Fibroblast of skin of abdomen (primary cell): Measurements from ENCODE around the gene MYBPH.

Experiments
- DNase-seq: peaks from one replicate; pipeline ENCODE4 v3.0.0-alpha.2; 2013

The MYBPH gene

GRCh38 chr1:203199816-203200571 is 24.4 kb upstream of the MYBPH start:
- peak; percentile 45 for DNase-seq

- DNase-seq, result no peak
These were observed 23.8 kb upstream of the MYBPH start for GRCh38 chr1:203199481-203199815.

DNA sequence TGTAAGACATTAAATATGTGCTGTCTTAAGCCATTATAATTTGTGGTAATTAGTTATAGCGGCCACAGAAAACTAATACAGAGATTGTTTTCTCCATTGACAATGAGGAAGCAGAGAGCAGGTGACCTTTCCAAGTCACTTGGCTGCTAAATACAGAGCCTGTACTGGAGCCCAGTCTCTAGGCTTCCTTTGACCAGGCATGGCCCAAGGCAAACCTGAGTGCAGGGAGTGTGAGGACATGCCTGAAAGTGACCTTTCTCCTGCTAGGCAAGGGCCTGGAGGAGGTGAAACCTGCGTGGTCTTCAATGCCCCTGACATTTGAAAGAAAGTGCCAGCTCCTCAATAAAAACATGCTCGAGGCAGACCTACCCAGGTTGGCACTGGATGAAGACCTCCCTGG is 23.4 kb upstream of the MYBPH start:
- no peak for DNase-seq

- peak; percentile 89 for DNase-seq
These were observed 22.0 kb upstream of the MYBPH start for GRCh38 chr1:203197625-203198024.

- DNase-seq, result no peak
These were observed 20.7 kb upstream of the MYBPH start for GRCh38 chr1:203196371-203196770.

GRCh38 chr1:203190949-203191348 is 15.3 kb upstream of the MYBPH start:
- DNase-seq, result no peak

- DNase-seq, result no peak
These were observed 14.3 kb upstream of the MYBPH start for GRCh38 chr1:203189951-203190352.

DNA sequence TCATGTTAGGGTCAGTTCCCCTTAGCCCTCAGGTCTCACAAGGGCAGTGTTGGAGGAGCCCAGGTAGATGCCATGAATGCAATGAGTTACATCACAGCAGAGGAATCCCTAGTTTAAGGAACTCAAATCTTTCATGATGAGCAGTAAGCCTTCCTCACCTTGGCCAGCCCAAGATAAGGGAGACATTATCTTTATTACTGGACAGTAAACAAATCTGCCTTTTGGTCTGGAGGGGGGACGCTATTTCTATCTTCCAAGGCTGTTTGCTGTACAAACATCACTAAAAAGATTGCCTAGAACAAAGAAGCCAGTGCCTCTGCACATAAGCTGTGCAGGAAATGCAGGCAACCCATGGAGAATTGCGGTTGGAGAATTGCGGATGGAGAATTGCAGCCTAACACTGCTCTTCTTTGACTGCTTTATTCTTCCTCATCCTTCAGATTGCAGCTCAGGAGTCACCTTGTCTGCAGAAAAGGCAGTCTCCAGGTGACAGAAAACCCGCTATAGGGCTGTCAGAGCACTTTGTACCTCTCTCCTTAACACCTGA is 13.1 kb upstream of the MYBPH start:
- no peak for DNase-seq

GRCh38 chr1:203187689-203188264 is 12.2 kb upstream of the MYBPH start:
- DNase-seq, result no peak

- DNase-seq, result no peak
These were observed 11.7 kb upstream of the MYBPH start for GRCh38 chr1:203187304-203187685.

DNA sequence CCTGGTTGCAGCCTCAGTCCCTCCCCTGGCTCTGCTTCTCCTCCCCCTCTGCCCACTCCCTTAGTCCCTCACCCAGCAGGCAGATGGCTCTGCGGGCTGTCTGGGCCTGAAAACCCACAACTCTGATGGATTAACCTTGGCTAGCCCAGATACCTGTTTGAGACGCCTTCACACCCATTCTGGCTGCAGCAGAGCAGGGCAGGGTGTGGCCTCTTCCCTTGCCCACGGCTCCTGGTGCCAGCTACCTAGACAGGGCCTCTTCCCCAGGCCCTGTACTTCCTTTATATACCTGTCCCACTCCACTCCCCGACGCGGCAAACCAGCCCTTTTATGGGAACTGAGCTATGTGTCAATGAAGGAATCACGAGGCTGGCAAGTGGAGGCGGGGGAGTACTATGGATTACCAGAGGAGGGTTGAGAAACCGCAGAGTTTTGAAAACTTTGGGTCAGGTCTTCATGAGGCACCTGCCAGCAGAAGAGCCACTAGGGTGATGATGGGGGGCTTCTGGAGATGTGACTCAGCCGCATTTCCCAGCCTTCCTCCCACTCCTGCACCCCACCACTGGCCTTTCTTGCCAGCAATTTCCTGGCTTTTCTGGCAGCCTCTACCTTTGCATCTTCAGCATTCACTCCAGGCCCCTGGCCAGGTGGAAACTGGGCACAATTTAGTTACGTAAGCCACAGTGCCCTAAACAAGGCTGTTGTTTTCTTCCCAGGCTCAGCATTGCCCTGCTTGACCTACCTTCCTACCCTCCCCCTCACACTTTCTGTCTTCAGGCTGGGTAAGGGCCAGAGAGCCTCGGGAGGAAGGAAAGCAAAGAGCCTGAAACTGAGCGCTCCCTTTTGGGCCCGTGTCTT is 11.0 kb upstream of the MYBPH start, which contains the start of gene CHI3L1:
TSS of gene CHI3L1 (minus strand) at position 259 of the 858 bp plus-strand sequence. CDS start at position 178, 81 bp downstream.
- DNase-seq, result no peak

- DNase-seq, result no peak
These were observed 10.4 kb upstream of the MYBPH start for GRCh38 chr1:203186091-203186445.

- DNase-seq, result no peak
These were observed 10.0 kb upstream of the MYBPH start for GRCh38 chr1:203185585-203185984.

DNA sequence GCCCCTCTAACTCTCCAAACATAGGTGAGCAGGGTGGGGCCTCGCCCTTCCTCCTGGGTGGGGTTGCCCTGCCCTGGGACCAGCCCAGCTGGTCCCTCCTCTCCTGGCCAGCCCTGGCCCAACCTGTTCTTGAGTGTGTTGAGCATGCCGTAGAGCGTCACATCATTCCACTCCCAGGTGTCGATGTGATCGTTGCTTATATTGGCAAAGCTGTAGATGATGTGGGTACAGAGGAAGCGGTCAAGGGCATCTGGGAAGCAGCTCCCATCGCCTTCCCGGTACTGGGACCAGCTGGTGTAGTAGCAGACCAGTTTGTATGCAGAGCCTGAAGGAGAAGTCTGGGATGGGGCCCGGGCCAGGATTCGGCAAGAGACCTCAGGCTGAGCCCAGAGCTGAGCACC is 9.4 kb upstream of the MYBPH start:
- no peak for DNase-seq

GRCh38 chr1:203184467-203184866 is 8.8 kb upstream of the MYBPH start:
- no peak for DNase-seq

GRCh38 chr1:203183828-203184227 is 8.2 kb upstream of the MYBPH start:
- DNase-seq, result no peak

DNA sequence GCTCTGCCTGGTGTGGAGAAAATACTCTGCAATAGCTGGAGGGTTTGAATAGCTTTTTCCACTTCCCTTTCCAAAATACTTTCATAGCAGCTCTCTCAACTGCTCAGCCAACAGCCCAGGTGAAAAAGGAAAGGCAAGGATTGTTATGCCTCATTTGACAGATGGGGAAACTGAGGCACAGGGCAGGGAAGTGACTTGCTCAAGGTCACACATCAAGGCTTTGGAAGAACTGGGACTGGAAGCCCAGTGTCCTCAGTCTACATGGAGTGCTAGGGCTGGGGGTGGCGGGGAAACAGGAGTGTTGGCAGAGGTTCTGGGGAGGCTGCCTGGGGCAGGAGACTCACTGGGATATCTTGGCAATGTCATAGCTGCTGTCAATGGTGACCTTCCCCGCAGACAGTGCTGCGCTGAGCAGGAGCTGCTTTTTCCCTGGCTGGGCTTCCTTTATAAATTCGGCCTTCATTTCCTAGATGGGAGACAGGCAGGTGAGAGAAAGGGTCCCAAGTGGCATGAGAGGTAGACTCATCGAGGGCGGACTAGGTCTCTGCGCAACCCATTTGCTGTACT is 6.8 kb upstream of the MYBPH start:
- DNase-seq, result no peak

DNA sequence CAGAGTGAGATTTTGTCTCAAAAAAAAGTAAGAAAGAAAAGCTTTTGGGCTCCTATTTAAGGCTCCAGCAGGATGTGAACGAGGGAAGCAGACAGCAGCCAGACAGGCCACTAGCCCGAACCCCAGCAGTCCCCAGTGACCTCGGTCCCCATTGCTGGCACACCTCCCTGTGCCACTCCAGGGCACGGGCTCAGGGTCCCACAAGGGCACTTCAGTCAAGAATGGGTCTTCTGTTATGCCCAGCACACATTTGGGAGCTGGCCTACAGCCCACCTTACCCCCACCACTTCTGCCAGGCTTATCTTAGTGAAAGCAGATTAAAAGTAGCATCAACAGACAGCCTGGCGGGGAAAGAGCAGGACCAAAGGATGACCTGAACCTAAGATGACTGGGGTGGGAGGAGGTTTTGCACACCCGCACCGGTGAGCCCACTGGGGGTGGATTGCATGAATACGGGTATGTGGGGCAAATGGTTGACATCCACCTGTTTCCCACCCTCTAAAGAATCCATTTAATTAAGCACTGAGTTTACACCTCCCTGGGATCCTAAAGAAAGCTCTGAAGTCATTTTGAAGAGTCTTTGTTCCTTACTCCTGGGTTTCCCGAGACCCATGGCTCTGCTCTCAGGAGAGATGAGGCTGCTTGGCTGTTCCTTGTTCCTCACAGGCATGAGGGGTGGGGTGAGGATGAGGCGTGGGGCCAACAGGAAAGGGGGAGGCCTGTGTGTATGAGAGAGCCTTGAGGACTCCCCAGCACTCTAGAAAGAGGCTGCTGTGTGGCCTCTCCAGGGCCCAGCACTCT is 6.2 kb upstream of the MYBPH start:
- DNase-seq, result no peak

GRCh38 chr1:203180611-203181330 is 5.1 kb upstream of the MYBPH start:
- DNase-seq, result no peak

GRCh38 chr1:203179667-203180005 is 4.0 kb upstream of the MYBPH start:
- no peak for DNase-seq

- no peak for DNase-seq
These were observed 3.4 kb upstream of the MYBPH start for GRCh38 chr1:203178821-203179666.
